GM12892 (cell line): ENCODE results near the gene KRT20.

ENCODE experiments used
- POLR2A ChIP-seq: IDR thresholded peaks from 2 replicates; pipeline ENCODE4 v1.6.1; 2011; ENCODE audit warnings: low read depth, low read length, control low read depth
- POLR2AphosphoS5 ChIP-seq: IDR thresholded peaks from 2 replicates; pipeline ENCODE4 v1.6.1; 2011; ENCODE audit warnings: low read depth, low read length, control low read depth

GRCh38 chr17:40879026-40879425 lies 6.0 kb downstream of the KRT20 start:
- TF ChIP-seq POLR2A (no peak), POLR2AphosphoS5 (no peak)
